K562 (cell line): ENCODE measurements around the gene ZDHHC8. TPM values are rescaled to one million over a fixed set of nuclear protein-coding genes. Genes with fewer than 3 reads are reported as not detected.
A peak's percentile ranks its signal among the peaks of the same experiment; 100 is the strongest.

Source experiments
- BACH1 ChIP-seq: fragments of 200-800 bp; sonication (Bioruptor generic); IDR thresholded peaks from 2 replicates; pipeline ENCODE4 v1.6.1; 2016; ENCODE audit warnings: missing genetic modification characterization, missing compliant biosample characterization
- CBFB ChIP-seq: sonication (generic); formaldehyde crosslinking; IDR thresholded peaks from 2 replicates; pipeline ENCODE4 v1.4.0; 2020; ENCODE audit warnings: mild to moderate bottlenecking, missing genetic modification reagents
- CBX5 ChIP-seq: IDR thresholded peaks from 2 replicates; pipeline ENCODE4 v1.6.1; 2014; ENCODE audit warnings: low read depth, borderline replicate concordance
- CCAR2 ChIP-seq: fragments of 200-400 bp; formaldehyde crosslinking; IDR thresholded peaks from 2 replicates; pipeline ENCODE4 v1.6.1; 2017; ENCODE audit warnings: mild to moderate bottlenecking, low read depth, low read length
- CTBP1 ChIP-seq: fragments of 450-650 bp; IDR thresholded peaks from 2 replicates; pipeline ENCODE4 v1.6.1; 2016; ENCODE audit warnings: borderline replicate concordance
- DPF2 ChIP-seq: fragments of 450-650 bp; IDR thresholded peaks from 2 replicates; pipeline ENCODE4 v1.6.1; 2016
- HDAC1 ChIP-seq, 2 experiments: fragments of 450-650 bp; IDR thresholded peaks; 2 replicates each; pipeline ENCODE4 v1.6.1; 2016 to 2017; ENCODE audit warnings: inconsistent platforms in 1 of 2, mild to moderate bottlenecking in 1 of 2, moderate library complexity in 1 of 2
- HMG20A ChIP-seq: fragments of 450-650 bp; formaldehyde crosslinking; conservative IDR thresholded peaks from 2 replicates; pipeline ENCODE4 v1.4.0; 2020; ENCODE audit warnings: mild to moderate bottlenecking, mixed read lengths
- POLR2A ChIP-seq: fragments of 450-650 bp; conservative IDR thresholded peaks from 2 replicates; pipeline ENCODE4 v1.6.1; 2016
- SMARCA4 ChIP-seq: fragments of 450-650 bp; IDR thresholded peaks from 2 replicates; pipeline ENCODE4 v1.6.1; 2016
- TCF3 ChIP-seq: sonication (generic); formaldehyde crosslinking; IDR thresholded peaks from 2 replicates; pipeline ENCODE4 v1.4.0; 2020; ENCODE audit warnings: mild to moderate bottlenecking, missing genetic modification reagents
- ZFX ChIP-seq: sonication (generic); formaldehyde crosslinking; IDR thresholded peaks from 2 replicates; pipeline ENCODE4 v1.8.0; 2022; ENCODE audit warnings: mild to moderate bottlenecking, missing genetic modification reagents, moderate library complexity
- ZNF561 ChIP-seq: fragments of 450-650 bp; formaldehyde crosslinking; conservative IDR thresholded peaks from 2 replicates; pipeline ENCODE4 v1.4.0; 2020; ENCODE audit warnings: mild to moderate bottlenecking, moderate library complexity
- polyA plus RNA-seq, 8 experiments: library from polyadenylated mRNA; depleted of rRNA in 4 of 8; stranded (reverse) in 5 of 8; unstranded in 3 of 8; fragments of >200 nt; fragmentation: Nextera tagmentation in 2 of 8; fragmentation: Illumina TruSeq in 1 of 8; extraction: Ambion mirVana in 2 of 8; extraction: Trizol in 1 of 8; gene quantifications; 2 replicates each; pipeline versions ENCODE4 v1.2.1 to v1.2.3, GENCODE V29; 2011 to 2014; ENCODE audit warnings: inconsistent platforms in 1 of 8, missing spikeins in 1 of 8
- total RNA-seq, 7 experiments: library from RNA; depleted of rRNA in 6 of 7; stranded (reverse); fragments of >200 nt in 6 of 7; fragmentation: Illumina TruSeq in 2 of 7; extraction: Trizol in 2 of 7; gene quantifications; 2 replicates each; pipeline versions ENCODE4 v1.2.1 to v1.2.3, GENCODE V29; 2011 to 2021; ENCODE audit warnings: low replicate concordance in 1 of 7
- TF ChIP-seq, protein P1 (sequence below): fragments of 200-400 bp; formaldehyde crosslinking; IDR thresholded peaks from 2 replicates; pipeline ENCODE4 v1.6.1; 2017; ENCODE audit warnings: mild to moderate bottlenecking, low read depth, low read length, moderate library complexity
- TF ChIP-seq, protein P2 (sequence below): fragments of 450-650 bp; IDR thresholded peaks from 2 replicates; pipeline ENCODE4 v1.6.1; 2018; ENCODE audit not compliant: partially characterized antibody
- TF ChIP-seq, protein P3 (sequence below): IDR thresholded peaks from 3 replicates; pipeline ENCODE4 v1.6.1; 2011; ENCODE audit warnings: borderline replicate concordance, mild to moderate bottlenecking, moderate library complexity; ENCODE audit not compliant: insufficient read length; ENCODE audit errors: extremely low read depth
- TF ChIP-seq, protein P4 (sequence below): fragments of 450-650 bp; IDR thresholded peaks from 2 replicates; pipeline ENCODE4 v1.7.1; 2018; ENCODE audit warnings: mild to moderate bottlenecking, low read depth; ENCODE audit not compliant: partially characterized antibody

ZDHHC8 gene
- total and polyA plus RNA-seq, 9 of the 15 experiments (the other 6 are each of a cell fraction or from before 2014, with no cell fraction given): 0.04 to 109 (median 16.4) TPM

DNA sequence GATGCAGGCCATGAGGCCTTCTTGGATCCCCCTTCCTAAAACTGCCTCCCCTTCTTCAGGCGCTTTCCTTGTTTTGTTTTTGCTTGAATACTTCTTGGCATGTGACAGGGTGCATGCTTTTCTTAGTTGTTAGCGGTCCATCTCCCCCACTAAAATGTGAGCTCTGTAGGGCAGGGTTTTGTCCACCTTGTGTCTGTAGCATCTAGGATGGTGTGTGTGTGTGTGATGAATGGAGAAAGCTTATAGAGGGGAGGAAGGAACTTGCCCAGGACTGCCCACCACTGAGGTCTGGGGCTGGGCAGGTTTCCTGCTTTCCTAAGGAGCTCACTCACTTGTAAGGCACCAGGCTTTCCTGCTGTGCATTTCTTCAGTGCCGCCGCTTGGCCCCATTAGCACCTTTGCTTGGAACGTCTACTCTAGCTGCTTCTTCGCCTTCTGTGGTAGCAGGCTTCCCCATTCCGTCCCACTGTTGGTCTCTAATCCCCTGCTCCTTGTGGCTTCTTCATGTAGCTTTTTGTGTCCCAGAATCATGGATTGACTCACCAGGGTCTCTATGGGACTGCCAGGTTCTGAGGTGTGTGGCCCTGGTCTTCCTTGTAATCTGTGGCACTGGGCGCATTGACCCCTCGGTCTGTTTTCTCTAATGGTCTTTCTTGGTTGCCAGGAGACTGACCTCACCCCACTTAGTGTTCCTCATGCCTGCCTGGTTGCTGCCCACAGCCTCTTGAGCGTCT lies 48.3 kb upstream of the ZDHHC8 start (continued):
- TF ChIP-seq, protein P1, sequence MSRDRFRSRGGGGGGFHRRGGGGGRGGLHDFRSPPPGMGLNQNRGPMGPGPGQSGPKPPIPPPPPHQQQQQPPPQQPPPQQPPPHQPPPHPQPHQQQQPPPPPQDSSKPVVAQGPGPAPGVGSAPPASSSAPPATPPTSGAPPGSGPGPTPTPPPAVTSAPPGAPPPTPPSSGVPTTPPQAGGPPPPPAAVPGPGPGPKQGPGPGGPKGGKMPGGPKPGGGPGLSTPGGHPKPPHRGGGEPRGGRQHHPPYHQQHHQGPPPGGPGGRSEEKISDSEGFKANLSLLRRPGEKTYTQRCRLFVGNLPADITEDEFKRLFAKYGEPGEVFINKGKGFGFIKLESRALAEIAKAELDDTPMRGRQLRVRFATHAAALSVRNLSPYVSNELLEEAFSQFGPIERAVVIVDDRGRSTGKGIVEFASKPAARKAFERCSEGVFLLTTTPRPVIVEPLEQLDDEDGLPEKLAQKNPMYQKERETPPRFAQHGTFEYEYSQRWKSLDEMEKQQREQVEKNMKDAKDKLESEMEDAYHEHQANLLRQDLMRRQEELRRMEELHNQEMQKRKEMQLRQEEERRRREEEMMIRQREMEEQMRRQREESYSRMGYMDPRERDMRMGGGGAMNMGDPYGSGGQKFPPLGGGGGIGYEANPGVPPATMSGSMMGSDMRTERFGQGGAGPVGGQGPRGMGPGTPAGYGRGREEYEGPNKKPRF: no peak
- no peak for TF ChIP-seq BACH1 (tag)
- no peak for TF ChIP-seq CBX5
- no peak for TF ChIP-seq TCF3 (CRISPR knock-in tag)
- no peak for TF ChIP-seq ZFX
- no peak for TF ChIP-seq POLR2A
- TF ChIP-seq, protein P2, sequence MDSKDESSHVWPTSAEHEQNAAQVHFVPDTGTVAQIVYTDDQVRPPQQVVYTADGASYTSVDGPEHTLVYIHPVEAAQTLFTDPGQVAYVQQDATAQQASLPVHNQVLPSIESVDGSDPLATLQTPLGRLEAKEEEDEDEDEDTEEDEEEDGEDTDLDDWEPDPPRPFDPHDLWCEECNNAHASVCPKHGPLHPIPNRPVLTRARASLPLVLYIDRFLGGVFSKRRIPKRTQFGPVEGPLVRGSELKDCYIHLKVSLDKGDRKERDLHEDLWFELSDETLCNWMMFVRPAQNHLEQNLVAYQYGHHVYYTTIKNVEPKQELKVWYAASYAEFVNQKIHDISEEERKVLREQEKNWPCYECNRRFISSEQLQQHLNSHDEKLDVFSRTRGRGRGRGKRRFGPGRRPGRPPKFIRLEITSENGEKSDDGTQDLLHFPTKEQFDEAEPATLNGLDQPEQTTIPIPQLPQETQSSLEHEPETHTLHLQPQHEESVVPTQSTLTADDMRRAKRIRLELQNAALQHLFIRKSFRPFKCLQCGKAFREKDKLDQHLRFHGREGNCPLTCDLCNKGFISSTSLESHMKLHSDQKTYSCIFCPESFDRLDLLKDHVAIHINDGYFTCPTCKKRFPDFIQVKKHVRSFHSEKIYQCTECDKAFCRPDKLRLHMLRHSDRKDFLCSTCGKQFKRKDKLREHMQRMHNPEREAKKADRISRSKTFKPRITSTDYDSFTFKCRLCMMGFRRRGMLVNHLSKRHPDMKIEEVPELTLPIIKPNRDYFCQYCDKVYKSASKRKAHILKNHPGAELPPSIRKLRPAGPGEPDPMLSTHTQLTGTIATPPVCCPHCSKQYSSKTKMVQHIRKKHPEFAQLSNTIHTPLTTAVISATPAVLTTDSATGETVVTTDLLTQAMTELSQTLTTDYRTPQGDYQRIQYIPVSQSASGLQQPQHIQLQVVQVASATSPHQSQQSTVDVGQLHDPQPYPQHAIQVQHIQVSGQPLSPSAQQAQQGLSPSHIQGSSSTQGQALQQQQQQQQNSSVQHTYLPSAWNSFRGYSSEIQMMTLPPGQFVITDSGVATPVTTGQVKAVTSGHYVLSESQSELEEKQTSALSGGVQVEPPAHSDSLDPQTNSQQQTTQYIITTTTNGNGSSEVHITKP: no peak
- TF ChIP-seq SMARCA4: no peak
- no peak for TF ChIP-seq CBFB (CRISPR knock-in tag)
- no peak for TF ChIP-seq HMG20A (CRISPR knock-in tag)
- no peak for TF ChIP-seq DPF2
- TF ChIP-seq CCAR2: 0 out of 2 replicates have a peak, but pooled peaks have one; percentile 63
- TF ChIP-seq CTBP1: no peak
- no peak for TF ChIP-seq HDAC1 (IDR thresholded peaks at IDR 0.05)
- TF ChIP-seq, protein P3, sequence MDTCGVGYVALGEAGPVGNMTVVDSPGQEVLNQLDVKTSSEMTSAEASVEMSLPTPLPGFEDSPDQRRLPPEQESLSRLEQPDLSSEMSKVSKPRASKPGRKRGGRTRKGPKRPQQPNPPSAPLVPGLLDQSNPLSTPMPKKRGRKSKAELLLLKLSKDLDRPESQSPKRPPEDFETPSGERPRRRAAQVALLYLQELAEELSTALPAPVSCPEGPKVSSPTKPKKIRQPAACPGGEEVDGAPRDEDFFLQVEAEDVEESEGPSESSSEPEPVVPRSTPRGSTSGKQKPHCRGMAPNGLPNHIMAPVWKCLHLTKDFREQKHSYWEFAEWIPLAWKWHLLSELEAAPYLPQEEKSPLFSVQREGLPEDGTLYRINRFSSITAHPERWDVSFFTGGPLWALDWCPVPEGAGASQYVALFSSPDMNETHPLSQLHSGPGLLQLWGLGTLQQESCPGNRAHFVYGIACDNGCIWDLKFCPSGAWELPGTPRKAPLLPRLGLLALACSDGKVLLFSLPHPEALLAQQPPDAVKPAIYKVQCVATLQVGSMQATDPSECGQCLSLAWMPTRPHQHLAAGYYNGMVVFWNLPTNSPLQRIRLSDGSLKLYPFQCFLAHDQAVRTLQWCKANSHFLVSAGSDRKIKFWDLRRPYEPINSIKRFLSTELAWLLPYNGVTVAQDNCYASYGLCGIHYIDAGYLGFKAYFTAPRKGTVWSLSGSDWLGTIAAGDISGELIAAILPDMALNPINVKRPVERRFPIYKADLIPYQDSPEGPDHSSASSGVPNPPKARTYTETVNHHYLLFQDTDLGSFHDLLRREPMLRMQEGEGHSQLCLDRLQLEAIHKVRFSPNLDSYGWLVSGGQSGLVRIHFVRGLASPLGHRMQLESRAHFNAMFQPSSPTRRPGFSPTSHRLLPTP: no peak
- TF ChIP-seq, protein P4, sequence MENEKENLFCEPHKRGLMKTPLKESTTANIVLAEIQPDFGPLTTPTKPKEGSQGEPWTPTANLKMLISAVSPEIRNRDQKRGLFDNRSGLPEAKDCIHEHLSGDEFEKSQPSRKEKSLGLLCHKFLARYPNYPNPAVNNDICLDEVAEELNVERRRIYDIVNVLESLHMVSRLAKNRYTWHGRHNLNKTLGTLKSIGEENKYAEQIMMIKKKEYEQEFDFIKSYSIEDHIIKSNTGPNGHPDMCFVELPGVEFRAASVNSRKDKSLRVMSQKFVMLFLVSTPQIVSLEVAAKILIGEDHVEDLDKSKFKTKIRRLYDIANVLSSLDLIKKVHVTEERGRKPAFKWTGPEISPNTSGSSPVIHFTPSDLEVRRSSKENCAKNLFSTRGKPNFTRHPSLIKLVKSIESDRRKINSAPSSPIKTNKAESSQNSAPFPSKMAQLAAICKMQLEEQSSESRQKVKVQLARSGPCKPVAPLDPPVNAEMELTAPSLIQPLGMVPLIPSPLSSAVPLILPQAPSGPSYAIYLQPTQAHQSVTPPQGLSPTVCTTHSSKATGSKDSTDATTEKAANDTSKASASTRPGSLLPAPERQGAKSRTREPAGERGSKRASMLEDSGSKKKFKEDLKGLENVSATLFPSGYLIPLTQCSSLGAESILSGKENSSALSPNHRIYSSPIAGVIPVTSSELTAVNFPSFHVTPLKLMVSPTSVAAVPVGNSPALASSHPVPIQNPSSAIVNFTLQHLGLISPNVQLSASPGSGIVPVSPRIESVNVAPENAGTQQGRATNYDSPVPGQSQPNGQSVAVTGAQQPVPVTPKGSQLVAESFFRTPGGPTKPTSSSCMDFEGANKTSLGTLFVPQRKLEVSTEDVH: no peak
- no peak; the same call in 1 of the 2 replicates for TF ChIP-seq ZNF561 (CRISPR knock-in tag)
